Epithelial cell of prostate (primary cell): ENCODE data around the gene SLFN13.
"Not testable (repeated sequence)": the region's sequence is repeated elsewhere in the genome, so short reads cannot be mapped to it uniquely, and the experiment has no call there.

Experiments
- DNase-seq: peaks from one replicate; pipeline ENCODE4 v3.0.0-alpha.2; 2011; ENCODE audit warnings: low read depth, low spot score
- H3K27ac ChIP-seq: fragments of 450-650 bp; 2 replicates; pipeline ENCODE4 v1.5.1; 2017; ENCODE audit warnings: mild to moderate bottlenecking

Gene SLFN13

GRCh38 chr17:35438433-35438832 lies 10.1 kb downstream of the SLFN13 start:
- H3K27ac ChIP-seq: no peak overlapping the region
- DNase-seq: no peak

- peak overlapping the region; percentile 79 for H3K27ac ChIP-seq
- peak; percentile 85 for DNase-seq
These were observed 15.3 kb downstream of the SLFN13 start for GRCh38 chr17:35433075-35433894.

- peak within 1 kb of the TSS; percentile 79 for H3K27ac ChIP-seq
- DNase-seq: no peak
These were observed 16.1 kb downstream of the SLFN13 start, which contains the start of gene SLFN12 for GRCh38 chr17:35432176-35433074. SLFN12 (minus strand) TSS chr17:35432500; CDS start chr17:35423028, 9,472 bp downstream.

- H3K27ac ChIP-seq: no peak overlapping the region
- DNase-seq: no peak
These were observed 18.9 kb downstream of the SLFN13 start for GRCh38 chr17:35429702-35430101.

GRCh38 chr17:35428229-35428628 lies 20.3 kb downstream of the SLFN13 start:
- no peak overlapping the region for H3K27ac ChIP-seq
- no peak for DNase-seq

GRCh38 chr17:35423761-35424160 lies 24.8 kb downstream of the SLFN13 start:
- no peak for DNase-seq
- no peak overlapping the region for H3K27ac ChIP-seq

GRCh38 chr17:35421069-35421468 lies 27.5 kb downstream of the SLFN13 start:
- not testable (repeated sequence) for DNase-seq

GRCh38 chr17:35416659-35417058 lies 31.9 kb downstream of the SLFN13 start:
- H3K27ac ChIP-seq: no peak overlapping the region
- DNase-seq: no peak

More at GRCh38 chr17:35421069-35421468, 27.5 kb downstream of the SLFN13 start:
- H3K27ac ChIP-seq: not testable (repeated sequence)

GRCh38 chr17:35414707-35415106 lies 33.9 kb downstream of the SLFN13 start:
- H3K27ac ChIP-seq, DNase-seq: not testable (repeated sequence)

- H3K27ac ChIP-seq: no peak overlapping the region
- DNase-seq: no peak
These were observed 34.3 kb downstream of the SLFN13 start for GRCh38 chr17:35414247-35414646.

GRCh38 chr17:35407531-35407930 lies 41.0 kb downstream of the SLFN13 start:
- H3K27ac ChIP-seq: no peak overlapping the region
- no peak for DNase-seq

GRCh38 chr17:35406568-35406967 lies 42.0 kb downstream of the SLFN13 start:
- no peak overlapping the region for H3K27ac ChIP-seq
- no peak for DNase-seq

- DNase-seq: peak; percentile 20
These were observed 44.2 kb downstream of the SLFN13 start for GRCh38 chr17:35404360-35404759.

GRCh38 chr17:35393783-35394182 lies 54.8 kb downstream of the SLFN13 start:
- not testable (repeated sequence) for H3K27ac ChIP-seq, DNase-seq

More at GRCh38 chr17:35404360-35404759, 44.2 kb downstream of the SLFN13 start:
- no peak overlapping the region for H3K27ac ChIP-seq

GRCh38 chr17:35390663-35391062 lies 57.9 kb downstream of the SLFN13 start:
- H3K27ac ChIP-seq: no peak overlapping the region
- DNase-seq: no peak

GRCh38 chr17:35390156-35390555 lies 58.4 kb downstream of the SLFN13 start:
- DNase-seq: no peak
- no peak overlapping the region for H3K27ac ChIP-seq

GRCh38 chr17:35387496-35387895 lies 61.1 kb downstream of the SLFN13 start:
- H3K27ac ChIP-seq: no peak overlapping the region
- DNase-seq: no peak
